M059J (cell line): ENCODE measurements around the gene NAT10. TPM values are rescaled to one million over a fixed set of nuclear protein-coding genes. Genes with fewer than 3 reads are reported as not detected.
"Not testable (repeated sequence)": the region's sequence is repeated elsewhere in the genome, so short reads cannot be mapped to it uniquely, and the experiment has no call there.

Experiments
- DNase-seq: peaks from one replicate; pipeline ENCODE4 v3.0.0-alpha.2; 2012; ENCODE audit warnings: low read depth
- total RNA-seq: library from RNA; depleted of rRNA; stranded (reverse); fragments of >200 nt; shearing (Covaris generic); gene quantifications from 2 replicates; pipeline ENCODE4 v1.2.3, GENCODE V29; 2014

Gene NAT10
- total RNA-seq, 1 experiment from 2014 or later = 40.3 TPM

DNA sequence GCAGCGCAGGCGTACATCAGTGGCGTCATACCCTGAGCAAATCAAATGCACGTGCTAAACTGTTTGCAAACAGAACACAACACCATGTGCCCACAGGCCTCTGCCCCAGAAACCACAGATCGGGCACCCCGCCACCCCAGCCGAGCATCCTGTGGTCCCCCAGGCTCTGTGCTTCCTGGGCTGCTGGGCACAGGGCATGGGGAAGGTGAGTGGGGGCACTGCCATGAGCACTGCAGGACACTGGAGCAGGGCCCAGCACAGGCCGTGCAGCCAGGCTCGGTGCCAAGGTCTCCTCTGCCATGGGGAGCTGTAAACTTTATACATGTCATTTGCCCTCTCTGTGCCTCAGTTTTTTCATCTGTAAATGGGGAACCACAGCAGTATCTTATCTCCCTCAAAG lies 62.5 kb downstream of the NAT10 start:
- no peak for DNase-seq

DNA sequence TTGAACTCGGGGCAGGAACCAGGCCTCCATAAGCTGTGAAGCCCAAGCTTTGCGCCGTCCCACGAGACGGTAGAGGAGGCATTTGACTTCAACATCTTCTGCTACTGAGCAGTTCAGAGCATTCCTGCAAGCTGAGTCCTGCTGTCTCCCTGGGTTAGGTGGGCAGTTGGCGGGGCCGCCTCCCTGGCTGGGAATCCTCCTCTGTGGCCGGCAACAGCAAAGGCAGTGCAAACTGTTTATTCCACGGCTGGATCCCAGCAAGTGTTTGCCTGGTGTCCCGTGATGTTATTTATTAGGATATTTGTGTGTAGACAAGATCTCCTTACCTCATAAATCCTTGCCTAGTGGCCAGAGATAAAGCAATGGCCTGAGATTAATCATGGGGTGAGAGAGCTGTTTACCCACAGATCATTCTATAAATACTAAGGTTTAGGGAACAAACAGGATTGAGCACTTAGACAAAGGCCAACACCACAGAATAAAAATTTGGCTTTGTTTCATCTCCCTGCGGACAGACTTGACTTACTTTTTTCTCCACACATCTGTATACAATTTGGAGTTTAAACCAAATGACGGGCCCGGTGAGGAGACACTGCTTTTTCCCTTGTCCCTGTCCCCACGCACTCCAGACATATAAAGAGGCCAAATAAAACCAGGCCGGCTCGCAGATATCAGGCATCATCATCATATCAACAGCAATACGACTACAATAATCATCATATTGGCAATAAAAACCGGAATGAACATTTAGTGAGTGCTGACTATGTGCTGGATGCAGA lies 63.4 kb downstream of the NAT10 start:
- DNase-seq = no peak

DNA sequence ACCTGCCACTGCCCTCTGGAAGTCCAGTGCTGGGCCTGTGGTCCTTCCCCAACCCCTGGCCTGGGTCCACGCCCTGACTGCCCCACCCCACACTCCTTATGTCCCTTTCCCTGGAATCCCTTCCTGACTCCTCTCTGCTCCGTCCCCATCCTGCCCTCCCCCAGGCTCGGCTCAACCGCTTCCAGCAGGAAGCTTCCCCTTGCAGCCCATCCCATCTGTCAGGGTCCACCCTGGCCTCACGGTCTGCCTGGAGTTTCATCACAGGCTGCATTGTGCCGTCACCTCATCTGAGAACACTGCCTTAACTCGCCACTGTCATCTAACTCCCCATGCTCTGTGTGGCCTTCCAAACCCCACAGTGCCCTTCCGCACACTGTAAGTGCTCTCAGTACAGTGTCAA lies 64.3 kb downstream of the NAT10 start:
- no peak for DNase-seq

DNA sequence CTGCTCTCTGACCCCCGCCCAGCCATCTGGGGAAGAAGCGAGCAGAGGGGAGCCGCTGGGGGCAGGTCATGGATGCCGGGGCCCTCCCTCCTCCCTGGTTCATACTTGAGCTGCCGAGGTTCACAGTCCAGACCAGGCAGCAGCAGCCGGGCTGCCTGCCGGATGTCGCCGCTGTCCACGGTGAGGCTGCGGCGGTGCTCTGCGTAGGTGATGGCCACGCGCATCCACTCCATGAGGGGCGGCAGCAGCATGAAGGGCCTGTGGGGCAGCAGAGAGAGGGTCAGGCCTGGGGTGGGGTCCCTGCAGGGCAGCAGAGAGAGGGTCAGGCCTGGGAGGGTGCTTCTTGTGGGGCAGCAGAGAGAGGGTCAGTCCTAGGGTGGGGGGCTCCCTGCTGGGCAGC lies 67.6 kb downstream of the NAT10 start:
- no peak for DNase-seq

DNA sequence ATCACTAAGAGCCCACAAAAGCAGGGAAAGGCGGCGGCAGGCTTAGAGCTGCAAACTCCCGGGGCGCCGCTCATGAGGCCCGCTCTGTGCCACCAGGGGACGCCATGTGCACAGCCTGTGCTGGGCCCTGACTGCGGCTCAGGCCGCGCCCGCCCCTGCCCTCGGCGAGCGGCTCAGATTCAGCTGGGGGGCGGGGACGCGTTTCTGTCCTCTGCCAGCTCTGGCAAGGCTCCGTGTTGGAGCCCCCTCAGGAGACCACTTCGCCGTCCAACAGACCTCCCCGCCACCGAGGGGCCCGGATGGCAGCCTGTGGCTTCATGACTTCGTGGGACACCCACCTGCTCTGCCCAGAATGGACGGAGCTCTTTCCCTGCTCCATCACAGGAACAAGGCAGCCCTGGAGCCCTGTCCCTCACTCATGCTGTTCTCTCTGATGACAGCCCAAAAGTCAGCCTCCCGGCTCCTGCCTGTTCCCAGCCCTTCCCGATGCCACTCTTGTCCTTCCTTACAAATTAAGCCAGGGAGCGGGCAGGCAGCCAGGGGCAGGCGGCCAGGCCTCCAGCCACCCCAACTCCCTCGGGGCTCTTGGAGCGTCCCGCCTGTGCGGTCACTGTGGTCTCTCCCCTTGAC lies 69.1 kb downstream of the NAT10 start:
- peak; percentile 90 for DNase-seq

DNA sequence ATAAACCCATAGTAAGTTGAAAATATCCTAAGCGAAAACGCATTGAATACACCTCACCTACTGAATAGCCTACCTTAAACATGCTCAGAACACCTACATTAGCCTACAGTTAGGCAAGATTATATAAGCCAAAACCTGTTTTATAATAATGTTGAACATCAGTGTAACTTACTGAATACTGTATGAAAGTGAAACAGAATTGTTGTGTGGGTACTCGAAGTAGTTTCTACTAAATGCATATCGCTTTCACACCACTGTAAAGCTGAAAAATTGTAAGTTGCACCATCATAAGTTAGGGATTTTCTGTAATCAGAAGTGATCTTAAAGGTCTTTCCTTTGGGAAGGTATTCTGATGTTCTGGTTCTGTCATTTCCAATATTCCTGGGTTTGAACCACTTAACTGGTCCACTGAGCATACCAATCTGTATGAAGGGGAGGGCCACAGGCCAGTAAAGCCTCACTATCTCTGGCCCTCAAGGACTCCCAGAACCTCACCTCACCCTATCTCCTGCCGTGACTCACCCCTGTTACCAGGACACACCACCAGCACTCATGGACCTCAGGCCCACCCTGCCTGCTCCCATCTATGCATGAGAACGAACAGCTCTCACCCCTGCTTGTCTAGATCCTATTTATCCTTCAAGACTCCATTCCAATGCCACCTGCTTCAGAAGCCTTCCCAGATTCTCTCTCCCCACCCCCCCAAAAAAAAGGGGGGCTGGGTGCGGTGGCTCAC lies 70.0 kb downstream of the NAT10 start:
- DNase-seq = no peak

DNA sequence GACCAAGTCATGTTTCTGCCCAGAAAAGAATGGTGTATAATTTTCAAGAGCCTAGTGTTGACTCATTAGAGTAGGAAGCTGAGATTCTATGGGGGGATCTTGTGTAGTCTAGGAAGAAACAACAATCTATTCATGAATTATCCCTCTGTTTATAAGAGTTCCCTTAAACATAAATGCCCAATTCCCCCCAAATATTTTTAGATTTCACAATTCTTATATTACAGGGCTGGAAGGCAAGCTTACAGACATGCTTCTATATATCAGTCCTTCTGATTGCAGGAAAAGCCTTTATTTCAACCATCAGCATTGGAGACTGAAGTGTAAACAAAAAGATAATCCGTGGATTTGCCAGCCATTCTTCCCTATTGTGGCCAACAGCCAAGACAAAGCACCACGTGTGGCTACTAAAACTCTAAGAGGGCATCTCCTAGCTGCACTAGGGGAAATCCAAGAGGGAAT lies 71.4 kb downstream of the NAT10 start:
- peak; percentile 50 for DNase-seq

DNA sequence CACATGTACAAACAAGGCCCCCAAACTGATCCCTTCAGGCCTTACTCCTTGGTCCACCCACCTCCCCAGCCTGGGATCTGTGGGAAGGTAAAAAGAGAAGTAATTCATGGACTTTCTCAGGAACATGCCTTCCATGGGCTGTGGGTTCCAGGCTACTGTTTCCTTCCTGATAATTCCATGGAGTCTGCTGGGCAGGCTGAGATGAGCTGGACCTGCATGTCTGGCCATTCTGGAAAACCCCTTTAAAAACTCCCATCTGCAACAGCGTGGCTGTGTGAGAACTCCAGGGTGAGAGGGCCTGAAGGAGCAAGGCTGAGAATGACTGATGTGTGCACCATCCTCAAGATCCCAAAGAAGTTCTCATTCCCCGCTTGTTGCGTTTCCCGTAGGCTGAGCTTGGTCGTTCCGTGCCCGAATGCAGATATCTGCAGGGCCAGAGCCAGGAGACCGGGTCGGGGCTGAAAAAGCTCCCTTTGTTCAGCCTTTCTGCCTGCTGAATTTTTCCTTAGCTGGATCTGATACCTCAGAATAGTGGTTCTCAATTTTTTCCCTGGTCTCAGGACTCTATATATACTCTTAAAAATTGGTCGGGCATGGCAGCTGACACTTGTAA lies 72.9 kb downstream of the NAT10 start:
- no peak for DNase-seq

DNA sequence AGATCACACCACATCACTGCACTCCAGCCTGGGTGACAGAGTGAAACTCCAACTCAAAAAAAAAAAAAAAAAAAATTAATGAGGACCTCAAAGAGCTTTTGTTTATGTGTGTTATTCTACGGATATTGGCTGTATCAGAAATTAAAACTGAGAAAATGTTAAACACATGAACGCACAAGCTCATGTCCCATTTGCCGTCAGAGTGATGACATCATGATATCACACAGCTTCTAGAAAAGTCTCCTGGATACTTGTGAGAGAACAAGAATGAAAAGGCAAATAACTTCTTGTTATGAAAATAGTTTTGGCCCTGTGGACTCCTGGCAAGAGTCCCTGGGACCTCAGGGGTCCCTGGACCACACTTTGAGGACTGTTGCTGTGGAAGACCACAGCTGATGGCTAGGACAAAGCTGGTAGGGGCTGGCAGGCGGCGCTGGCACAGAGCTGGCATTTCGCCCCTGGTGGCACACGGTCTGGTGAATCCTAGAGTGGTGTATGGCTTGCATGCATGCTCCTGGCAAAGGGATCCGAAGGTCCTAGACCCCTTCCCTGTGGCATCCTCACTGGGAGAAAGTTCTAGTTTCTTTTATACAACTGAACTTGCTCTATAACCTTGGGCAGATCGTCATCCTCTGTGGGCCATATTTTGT lies 73.7 kb downstream of the NAT10 start:
- DNase-seq = no peak

DNA sequence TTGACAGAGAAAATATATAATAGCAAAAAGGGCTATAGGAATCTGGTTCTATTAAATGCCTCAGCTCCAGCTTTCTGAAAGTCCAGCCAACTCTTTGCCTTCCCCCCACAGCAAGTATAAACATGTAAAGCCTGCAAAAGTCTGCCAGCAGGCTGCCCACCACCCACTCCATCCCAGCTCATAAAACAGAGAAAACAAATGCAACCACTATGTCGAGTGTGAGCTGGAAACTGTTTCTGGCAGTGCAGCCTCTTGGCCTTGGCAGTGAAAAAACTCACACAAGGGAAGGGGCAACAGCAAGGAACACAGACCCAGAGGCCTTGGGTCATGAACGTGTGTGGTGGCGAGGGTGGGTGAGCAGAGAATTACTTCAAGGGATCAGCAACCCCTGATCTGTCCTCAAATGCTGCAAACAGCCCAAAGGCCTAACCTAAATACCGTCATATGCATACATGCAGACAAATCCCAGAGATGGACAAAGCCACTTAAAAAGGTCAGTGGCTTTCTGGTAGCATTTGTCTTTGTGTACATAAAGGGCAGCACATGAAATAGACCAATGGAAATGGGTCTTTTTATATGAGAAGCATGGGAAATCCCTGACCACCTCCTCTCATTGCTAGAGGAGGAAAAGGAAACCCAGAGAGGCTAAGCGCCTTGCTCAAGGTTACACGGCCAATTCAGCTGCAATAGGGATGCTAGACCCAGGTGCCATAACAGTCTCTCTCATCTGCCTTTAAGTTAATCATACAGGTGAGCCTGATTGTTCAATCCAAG lies 74.8 kb downstream of the NAT10 start:
- no peak for DNase-seq

DNA sequence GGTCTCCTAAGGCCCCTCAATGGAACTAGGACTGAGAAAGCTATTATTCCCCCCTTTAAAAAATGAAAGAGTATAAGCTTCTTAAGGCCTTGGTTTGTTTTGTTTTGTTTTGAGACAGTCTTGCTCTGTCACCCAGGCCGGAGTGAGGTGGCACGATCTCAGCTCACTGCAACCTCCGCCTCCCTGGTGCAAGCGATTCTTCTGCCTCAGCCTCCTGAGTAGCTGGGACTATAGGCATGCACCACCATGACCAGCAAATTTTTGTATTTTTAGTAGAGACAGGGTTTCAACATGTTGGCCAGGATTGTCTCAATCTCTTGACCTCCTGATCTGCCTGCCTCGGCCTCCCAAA lies 75.4 kb downstream of the NAT10 start:
- DNase-seq = not testable (repeated sequence)

DNA sequence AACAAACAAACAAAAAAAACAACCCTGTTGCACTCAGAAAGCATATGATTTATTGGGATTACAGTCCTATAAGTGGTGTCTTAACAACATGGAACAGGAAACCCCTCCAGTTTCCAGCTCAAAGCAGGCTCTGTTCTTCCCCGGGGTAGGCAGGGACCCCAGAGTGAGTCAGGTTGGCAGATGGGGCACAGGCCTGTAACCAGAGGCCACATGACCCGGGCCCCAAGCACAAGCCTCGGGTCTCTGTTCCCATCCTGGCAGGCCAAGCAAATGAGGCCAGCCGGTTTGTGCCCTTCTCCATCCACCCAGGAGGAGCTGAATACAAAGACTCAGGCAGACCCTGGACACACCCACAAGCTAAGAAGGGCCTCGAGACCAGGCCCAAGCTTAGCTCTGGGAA lies 75.8 kb downstream of the NAT10 start:
- DNase-seq = no peak

DNA sequence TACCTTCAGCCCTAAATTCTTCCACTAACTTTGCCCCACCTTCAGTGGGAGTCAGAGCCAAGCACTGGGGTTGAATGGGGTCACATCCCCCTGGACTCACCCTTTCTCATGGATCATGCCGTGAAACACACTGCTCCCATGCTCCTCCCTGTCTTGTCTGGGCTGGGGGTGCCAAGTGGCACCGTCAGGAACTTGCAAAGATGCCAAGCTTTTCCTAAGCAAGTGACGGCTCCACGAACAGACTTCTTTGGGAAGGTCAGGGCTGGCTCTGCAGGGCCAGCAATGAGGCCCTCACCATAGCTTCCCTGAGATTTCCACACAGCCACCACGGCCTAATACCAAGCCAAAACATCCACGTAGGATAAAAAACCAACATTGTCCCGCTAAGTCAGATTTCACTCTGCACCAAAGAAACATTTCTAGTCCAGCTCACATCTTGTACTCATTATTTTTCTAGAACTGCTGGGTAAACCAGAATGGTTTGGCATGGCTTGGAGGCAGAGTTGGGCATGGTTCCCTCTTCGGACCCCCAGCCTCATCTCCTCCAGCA lies 76.5 kb downstream of the NAT10 start:
- no peak for DNase-seq

DNA sequence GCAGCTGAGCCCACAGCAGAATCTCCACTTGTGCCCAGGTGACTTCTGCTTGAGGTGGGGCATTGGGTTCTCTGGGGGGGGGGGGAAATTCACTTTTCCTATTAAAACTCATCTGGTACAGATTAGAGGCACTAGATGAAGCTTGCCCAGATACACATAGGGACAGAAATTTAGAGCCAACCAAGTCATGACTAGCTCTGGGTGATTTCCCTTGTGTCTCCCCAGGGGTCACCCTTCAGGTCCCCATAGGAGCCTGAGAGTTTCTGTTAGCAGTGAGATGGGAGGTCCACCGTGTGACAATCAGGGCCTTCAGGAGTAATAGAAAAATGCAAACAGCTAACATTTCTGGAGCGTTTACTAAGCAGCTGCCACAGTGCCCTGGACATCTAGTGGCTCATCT lies 77.0 kb downstream of the NAT10 start:
- DNase-seq = no peak

DNA sequence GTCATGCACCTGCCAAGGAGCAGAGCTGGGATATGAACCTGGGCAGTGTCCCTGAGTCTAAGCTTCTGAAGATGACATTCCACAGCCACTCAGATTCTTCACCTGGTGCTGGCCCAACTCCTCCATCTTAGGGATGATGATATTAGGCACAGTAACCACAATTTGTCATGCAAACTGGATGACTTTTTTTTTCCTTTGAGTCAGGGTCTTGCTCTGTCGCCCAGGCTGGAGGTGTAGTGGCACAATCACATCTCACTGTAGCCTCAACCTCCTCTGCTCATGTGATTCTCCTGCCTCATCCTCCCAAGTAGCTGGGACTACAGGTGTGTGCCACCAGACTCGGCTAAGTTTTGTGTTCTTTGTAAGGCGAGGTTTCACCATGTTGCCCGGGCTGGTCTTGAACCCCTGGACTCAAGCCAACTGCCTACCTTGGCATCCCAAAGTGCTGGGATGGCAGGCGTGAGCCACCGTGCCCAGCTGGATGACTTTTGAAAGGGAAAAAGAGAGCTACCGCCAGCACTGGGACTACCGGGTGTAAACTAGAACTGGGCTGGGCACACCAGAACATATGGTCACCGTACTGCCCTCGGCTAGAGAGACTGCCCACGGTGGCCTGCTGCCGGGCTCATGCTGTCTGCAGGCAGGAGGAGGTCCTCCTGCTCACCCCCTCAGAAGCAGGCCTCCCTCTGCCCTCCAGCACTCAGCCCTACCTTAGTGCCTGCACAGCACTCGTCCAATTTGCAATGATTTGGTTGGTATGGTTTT lies 77.7 kb downstream of the NAT10 start:
- DNase-seq = no peak

DNA sequence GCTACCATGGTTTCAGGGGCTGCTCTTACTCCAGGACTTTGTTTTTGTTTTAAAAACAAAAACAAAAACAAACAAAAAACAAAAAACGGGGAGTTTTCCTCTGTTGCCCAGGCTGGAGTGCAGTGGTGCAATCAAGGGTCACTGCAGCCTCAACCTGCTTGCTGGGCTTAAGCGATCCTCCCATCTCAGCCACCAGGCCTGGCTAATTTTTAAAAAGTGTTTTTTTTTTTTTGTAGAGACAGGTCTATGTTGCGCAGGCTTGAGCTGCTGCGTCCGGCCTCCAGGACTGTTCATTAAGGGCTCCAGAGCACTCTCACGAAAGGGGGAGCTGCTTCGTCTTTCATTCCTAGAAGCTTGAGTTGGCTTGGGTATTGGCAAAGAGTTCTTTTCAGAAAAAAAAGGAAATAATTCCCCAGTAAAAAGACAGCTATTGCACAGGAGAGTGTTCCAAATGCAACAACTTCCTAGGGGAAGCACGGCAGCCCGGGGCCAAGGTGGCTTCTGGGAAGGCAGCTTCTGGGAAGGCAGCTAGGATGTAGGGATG lies 78.5 kb downstream of the NAT10 start:
- DNase-seq = no peak

DNA sequence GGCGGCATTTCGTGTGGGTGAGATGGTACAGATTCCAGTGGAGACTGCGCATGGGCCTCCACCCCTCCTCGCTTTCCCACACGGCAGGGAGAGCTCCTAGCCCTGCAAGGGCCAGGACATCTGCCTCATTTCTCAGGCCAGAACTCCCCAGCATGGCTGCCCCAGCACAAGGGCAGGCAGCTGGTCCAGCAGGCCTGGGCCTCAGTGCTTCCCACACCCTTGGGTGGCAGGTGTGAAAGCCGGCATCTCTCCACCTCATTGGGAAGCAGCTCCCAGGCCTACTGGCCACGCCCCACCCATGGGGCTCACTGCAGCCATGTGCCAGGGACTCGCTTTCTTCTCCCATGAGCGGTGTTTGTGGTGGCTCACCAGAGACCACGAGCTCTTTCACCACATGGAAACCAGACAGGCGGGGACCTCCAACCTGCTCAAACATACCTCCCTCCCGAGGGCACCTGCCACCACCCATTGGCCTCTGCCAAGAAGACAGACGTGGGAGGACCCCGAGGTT lies 79.1 kb downstream of the NAT10 start:
- no peak for DNase-seq

DNA sequence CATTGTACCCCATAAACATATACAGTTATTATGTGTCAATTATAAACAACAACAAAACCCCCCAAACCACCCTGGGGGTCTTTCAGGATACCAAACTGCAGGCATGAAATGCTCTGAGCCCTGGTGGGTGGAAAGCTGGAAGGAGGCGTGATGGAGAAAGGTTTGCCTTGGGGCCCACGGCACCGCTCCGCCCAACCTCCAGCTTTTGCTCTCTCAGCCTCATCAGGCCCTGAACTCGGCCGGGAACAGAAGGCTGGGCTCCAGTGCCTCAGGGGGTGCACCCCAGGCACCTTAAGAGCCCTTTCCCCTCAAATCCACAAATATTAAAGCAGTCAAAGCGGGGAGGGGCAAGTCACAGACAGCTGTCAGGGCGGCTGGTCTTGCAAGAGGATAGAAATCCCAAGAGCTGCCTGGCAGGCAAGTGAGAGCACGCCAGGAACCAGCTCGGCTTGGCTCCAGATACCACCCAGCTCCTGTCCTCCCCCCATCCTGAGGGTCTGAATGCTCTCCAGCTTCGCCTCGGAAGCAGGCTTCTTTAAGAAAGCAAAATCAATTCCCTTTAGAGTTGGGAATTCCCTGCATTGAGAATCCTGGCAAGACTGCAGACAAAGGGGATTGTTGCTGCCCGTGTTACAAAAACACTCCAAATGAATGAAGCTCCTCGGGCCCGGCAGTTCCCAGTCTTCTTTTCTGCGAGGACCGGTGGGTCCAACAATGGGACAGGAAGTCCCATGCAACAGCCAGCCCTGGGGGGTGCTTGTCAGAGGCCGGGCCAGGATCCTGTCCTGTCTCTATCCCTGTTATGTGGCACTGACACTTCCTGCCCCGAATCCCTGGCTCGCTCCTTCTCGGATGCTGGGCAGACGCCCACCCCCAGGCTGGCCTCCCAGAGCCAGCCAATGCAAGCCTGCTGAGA lies 80.8 kb downstream of the NAT10 start:
- DNase-seq = no peak

DNA sequence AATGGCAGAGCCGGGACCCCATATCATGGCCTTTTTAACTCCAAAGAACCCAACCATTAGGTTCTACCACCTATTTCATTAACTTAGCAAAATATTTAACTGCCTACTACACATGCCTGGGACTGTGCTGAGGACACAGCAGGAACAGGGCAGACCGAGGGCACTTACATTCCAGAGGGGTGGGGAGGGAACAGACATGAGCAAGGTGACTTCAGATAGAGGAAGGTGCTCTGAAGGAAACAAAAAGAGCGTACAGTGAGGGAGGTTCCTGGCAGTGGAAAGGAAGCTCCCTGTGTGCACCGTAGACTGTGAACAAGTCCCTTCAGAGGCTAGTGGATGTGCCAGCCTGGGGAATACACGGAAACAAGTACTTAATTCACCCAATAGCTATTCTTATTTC lies 82.8 kb downstream of the NAT10 start:
- DNase-seq = no peak
